Naive thymus-derived CD4-positive, alpha-beta T cell (primary cell): ENCODE data around the gene BRSK2. TPM values are rescaled to one million over a fixed set of nuclear protein-coding genes. Genes with fewer than 3 reads are reported as not detected.

Experiments
- ATAC-seq: fragments of 150-1000 bp; cut with Tn5 transposase; 2 replicates; pipeline ENCODE4 v1.10.0; 2021; ENCODE audit warnings: mild to moderate bottlenecking, moderate library complexity
- CTCF ChIA-PET: fragments of 350-600 bp; sonication (Branson Sonifier 250); formaldehyde crosslinking; loops from one replicate; lab custom pipeline; 2021; ENCODE audit warnings: antibody characterized with exemption; lab: Charles Lee
- POLR2A ChIA-PET: fragments of 350-600 bp; sonication (Branson Sonifier 250); formaldehyde crosslinking; loops from one replicate; lab custom pipeline; 2021; ENCODE audit warnings: antibody characterized with exemption, inconsistent platforms; lab: Charles Lee
- DNase-seq, 9 donors: peaks; one replicate each; pipeline versions ENCODE4 v3.0.0 to v3.0.0-alpha.2; 2020 to 2022; ENCODE audit warnings: mixed read lengths in 1 of 9
- H3K27ac ChIP-seq: one replicate; pipeline ENCODE4 v1.7.0; 2013; ENCODE audit warnings: mild to moderate bottlenecking, low read depth, low read length, moderate library complexity
- H3K27me3 ChIP-seq, 2 donors: one replicate each; pipeline ENCODE4 v1.7.0; 2013; ENCODE audit warnings: low read length in 2 of 2, mild to moderate bottlenecking in 2 of 2, moderate library complexity in 2 of 2; ENCODE audit not compliant: control insufficient read depth in 2 of 2, insufficient read depth in 2 of 2
- H3K36me3 ChIP-seq, 3 experiments: 1 replicate in 2 of 3; 2 replicates in 1 of 3; pipeline ENCODE4 v1.7.0; 2013; ENCODE audit warnings: low read length in 3 of 3, mild to moderate bottlenecking in 3 of 3, moderate library complexity in 1 of 3; ENCODE audit not compliant: insufficient read depth in 3 of 3, control insufficient read depth in 2 of 3
- H3K4me1 ChIP-seq, 2 donors: one replicate each; pipeline ENCODE4 v1.7.0; 2013; ENCODE audit warnings: low read length in 2 of 2, mild to moderate bottlenecking in 2 of 2, moderate library complexity in 1 of 2; ENCODE audit not compliant: control insufficient read depth in 2 of 2, insufficient read depth in 2 of 2
- H3K4me3 ChIP-seq: 2 replicates; pipeline ENCODE4 v1.7.0; 2013; ENCODE audit warnings: mild to moderate bottlenecking, low read length
- H3K9me3 ChIP-seq, 3 experiments: 1 replicate in 2 of 3; 2 replicates in 1 of 3; pipeline ENCODE4 v1.7.0; 2013; ENCODE audit warnings: low read length in 3 of 3; ENCODE audit not compliant: control insufficient read depth in 2 of 3
- H3K27ac Mint-ChIP-seq, 9 donors: one replicate each; pipeline ENCODE4 v1.8.0; 2020 to 2022; ENCODE audit warnings: mixed read lengths in 9 of 9, mild to moderate bottlenecking in 8 of 9, moderate library complexity in 5 of 9, inconsistent platforms in 2 of 9
- H3K27me3 Mint-ChIP-seq, 5 donors: one replicate each; pipeline ENCODE4 v1.8.0; 2021 to 2022; ENCODE audit warnings: mixed read lengths in 5 of 5, mild to moderate bottlenecking in 1 of 5
- H3K36me3 Mint-ChIP-seq, 5 donors: one replicate each; pipeline ENCODE4 v1.8.0; 2020 to 2022; ENCODE audit warnings: mixed read lengths in 5 of 5, mild to moderate bottlenecking in 3 of 5, inconsistent platforms in 1 of 5
- H3K4me1 Mint-ChIP-seq, 7 donors: one replicate each; pipeline ENCODE4 v1.8.0; 2020 to 2022; ENCODE audit warnings: mixed read lengths in 7 of 7, mild to moderate bottlenecking in 3 of 7, inconsistent platforms in 1 of 7
- H3K4me3 Mint-ChIP-seq, 10 donors: one replicate each; pipeline ENCODE4 v1.8.0; 2020 to 2022; ENCODE audit warnings: mild to moderate bottlenecking in 10 of 10, mixed read lengths in 10 of 10, moderate library complexity in 6 of 10, inconsistent platforms in 2 of 10
- H3K9me3 Mint-ChIP-seq, 11 donors: one replicate each; pipeline ENCODE4 v1.8.0; 2020 to 2022; ENCODE audit warnings: mixed read lengths in 11 of 11, mild to moderate bottlenecking in 4 of 11, inconsistent platforms in 1 of 11, moderate library complexity in 1 of 11
- intact Hi-C, 2 donors: fragments of 100-400 bp; cut with micrococcal nuclease; formaldehyde crosslinking; loops; one replicate each; pipeline ENCODE4 v1.15.1; 2023
- polyA plus RNA-seq, 2 donors: library from polyadenylated mRNA; unstranded; fragments of 300-500 nt; fragmentation: Illumina TruSeq; gene quantifications; one replicate each; pipeline ENCODE4 v1.2.3, GENCODE V29; 2021
- total RNA-seq, 6 experiments: library from RNA in 5 of 6; stranded (reverse) in 5 of 6; gene quantifications; 1 replicate in 5 of 6; 2 replicates in 1 of 6; pipeline ENCODE4 v1.2.3 and lab custom pipeline; 2021 to 2026

Gene BRSK2
- total and polyA plus RNA-seq, 7 experiments from 2014 or later = 0.27 to 0.51 (median 0.30) TPM; not detected in 4

DNA sequence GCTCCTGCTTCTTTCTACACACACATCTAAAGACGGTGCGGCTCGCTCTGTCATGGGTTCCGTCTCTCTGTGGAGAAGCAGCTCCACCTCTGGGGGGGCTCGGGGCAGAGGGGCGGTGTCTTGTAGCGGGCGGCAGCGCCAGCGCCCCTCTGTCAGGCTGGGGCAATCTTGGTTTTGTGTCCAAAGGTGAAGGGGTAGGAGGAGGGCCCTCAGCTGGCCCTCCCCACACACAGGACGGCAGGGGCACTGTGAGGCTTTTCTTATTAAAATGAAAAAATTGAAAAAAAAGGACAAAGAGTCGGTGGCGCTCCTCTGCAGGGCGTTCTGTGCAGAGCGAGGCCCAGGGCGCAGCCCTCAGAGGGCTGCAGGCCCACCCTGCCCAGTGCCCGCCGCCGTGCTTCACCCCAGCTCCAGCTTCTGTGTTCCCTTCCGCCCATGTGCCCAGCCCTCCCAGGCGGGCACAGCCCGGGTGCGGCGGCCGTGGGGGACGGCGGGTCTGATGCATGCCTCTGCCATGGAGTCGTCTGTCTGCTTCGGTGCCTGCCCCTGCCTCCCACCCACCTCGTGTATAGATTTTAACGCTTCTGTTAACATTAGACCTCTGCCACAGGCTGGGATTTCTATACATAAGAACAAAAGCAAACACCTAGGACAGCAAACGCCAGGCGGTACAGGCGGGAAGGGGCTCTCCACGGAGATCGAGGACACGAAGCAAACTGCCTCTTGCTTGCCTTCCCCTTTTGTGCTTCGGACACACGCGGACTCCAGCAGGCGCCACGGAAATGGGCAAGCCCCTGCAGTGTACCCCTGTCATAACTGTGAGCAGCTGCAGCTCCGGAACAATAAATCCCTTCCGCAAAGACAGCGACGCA, 72.3 kb downstream of the BRSK2 start:
- H3K27me3 ChIP-seq = no peaks in the 10 kb centered on the region
- H3K4me3 ChIP-seq = no peak overlapping the region
- no peaks in the 10 kb centered on the region for H3K27me3 Mint-ChIP-seq
- intact Hi-C loops = no loop called here
- H3K9me3 ChIP-seq = peaks cover 0 to 5% (median 0%) of the 10 kb centered on the region in 3 experiments
- no peak overlapping the region for H3K27ac ChIP-seq
- H3K36me3 Mint-ChIP-seq = peaks cover 1 to 16% (median 8%) of the 10 kb centered on the region in 5 donors
- peaks cover 0 to 3% (median 0%) of the 10 kb centered on the region in 11 donors for H3K9me3 Mint-ChIP-seq
- H3K4me1 ChIP-seq = no peaks in the 10 kb centered on the region
- no peaks in the 10 kb centered on the region for H3K36me3 ChIP-seq
- ChIA-PET POLR2A (no interaction called here), CTCF (interaction anchor here (0.8 kb wide), 2 partner anchors 25 to 113 kb away, joined by 3 to 4 read pairs; no protein-coding TSS in a partner anchor)
- H3K4me3 Mint-ChIP-seq = no peak overlapping the region
- H3K4me1 Mint-ChIP-seq = peaks cover 0 to 3% (median 0%) of the 10 kb centered on the region in 7 donors
- DNase-seq (no peak), ATAC-seq (no peak)
- H3K27ac Mint-ChIP-seq = no peak overlapping the region

DNA sequence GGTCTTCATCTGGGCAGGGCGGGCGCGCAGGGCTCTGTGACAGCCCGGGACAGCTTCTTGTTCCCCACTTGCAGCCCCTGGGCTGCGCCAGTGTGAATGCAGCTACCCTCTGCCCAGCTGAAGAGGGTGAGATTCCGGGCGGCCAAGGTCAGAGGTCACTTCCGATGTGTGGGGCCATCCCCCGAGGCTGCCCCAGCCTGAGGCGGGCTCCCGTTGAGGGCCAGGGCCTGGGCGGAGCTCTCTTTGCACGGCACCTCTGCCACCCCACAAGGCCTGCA, 72.9 kb downstream of the BRSK2 start:
- Histone ChIP-seq H3K27me3 (no peaks in the 10 kb centered on the region), H3K27ac (no peak overlapping the region), H3K4me1 (no peaks in the 10 kb centered on the region), H3K9me3 (peaks cover 0 to 5% (median 0%) of the 10 kb centered on the region in 3 experiments), H3K36me3 (peaks cover 0 to 5% (median 0%) of the 10 kb centered on the region in 3 experiments), H3K4me3 (no peak overlapping the region)
- H3K4me3 Mint-ChIP-seq = no peak overlapping the region
- H3K36me3 Mint-ChIP-seq = peaks cover 3 to 21% (median 12%) of the 10 kb centered on the region in 5 donors
- peaks cover 0 to 3% (median 0%) of the 10 kb centered on the region in 11 donors for H3K9me3 Mint-ChIP-seq
- CTCF ChIA-PET = interaction anchor here (0.8 kb wide), 1 partner anchor 112 kb away, joined by 3 read pairs; no protein-coding TSS in a partner anchor
- intact Hi-C loops = no loop called here
- ATAC-seq (no peak), DNase-seq (no peak)
- peaks cover 0 to 3% (median 0%) of the 10 kb centered on the region in 7 donors for H3K4me1 Mint-ChIP-seq
- no peaks in the 10 kb centered on the region for H3K27me3 Mint-ChIP-seq
- POLR2A ChIA-PET = no interaction called here
- H3K27ac Mint-ChIP-seq = no peak overlapping the region

DNA sequence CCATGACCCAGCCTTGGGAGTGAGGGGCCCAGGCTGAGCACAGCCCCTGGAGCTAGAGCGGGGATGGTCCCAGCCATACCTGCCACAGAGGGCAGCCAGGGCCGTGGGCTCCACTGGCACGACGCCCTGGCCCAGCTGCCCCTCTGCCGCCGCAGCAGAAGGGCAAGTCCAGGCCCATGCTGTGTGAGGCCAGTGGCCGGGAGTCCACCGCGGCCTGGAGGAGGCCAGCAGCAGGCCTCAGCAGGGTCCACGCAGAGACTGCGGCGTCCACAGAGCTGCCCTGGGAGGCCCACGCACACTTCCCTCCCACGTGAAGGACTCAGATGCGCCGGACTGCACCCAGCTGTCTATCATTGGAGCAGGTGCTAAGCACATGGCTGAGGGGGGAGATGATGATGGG, 73.3 kb downstream of the BRSK2 start:
- Histone ChIP-seq H3K9me3 (peaks cover 0 to 5% (median 0%) of the 10 kb centered on the region in 3 experiments), H3K36me3 (peaks cover 0 to 5% (median 0%) of the 10 kb centered on the region in 3 experiments), H3K4me1 (no peaks in the 10 kb centered on the region), H3K4me3 (no peak overlapping the region), H3K27me3 (no peaks in the 10 kb centered on the region), H3K27ac (no peak overlapping the region)
- no peak for ATAC-seq
- ChIA-PET POLR2A (interaction anchor here (1.3 kb wide), 1 partner anchor 13 kb away, joined by 4 read pairs; no protein-coding TSS in a partner anchor), CTCF (interaction anchor here (0.8 kb wide), 1 partner anchor 112 kb away, joined by 3 read pairs; no protein-coding TSS in a partner anchor)
- Mint-ChIP-seq H3K9me3 (peaks cover 0 to 3% (median 0%) of the 10 kb centered on the region in 11 donors), H3K4me1 (peaks cover 0 to 3% (median 0%) of the 10 kb centered on the region in 7 donors), H3K27ac (no peak overlapping the region), H3K27me3 (no peaks in the 10 kb centered on the region), H3K4me3 (no peak overlapping the region), H3K36me3 (peaks cover 3 to 21% (median 12%) of the 10 kb centered on the region in 5 donors)
- DNase-seq = no peak
- intact Hi-C loops = no loop called here

DNA sequence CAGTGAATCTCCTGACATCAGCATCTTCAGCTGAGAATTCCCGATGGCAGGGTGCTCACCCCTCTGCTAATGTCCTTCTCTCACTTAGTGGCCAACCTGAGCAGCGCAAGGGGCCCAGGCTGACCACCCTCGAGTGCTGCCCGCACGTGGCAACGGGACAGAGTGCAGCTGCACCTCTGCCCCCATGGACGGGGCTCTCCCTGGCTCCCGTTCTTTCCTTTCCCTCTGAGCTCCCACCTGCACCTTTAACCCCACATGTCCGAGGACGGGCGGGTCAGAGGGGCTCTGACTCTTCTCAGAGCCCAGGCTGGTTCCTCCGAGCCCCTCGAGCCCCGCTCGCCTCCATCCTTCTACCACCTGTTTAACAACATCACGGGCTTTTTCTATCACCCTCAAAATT, 77.0 kb downstream of the BRSK2 start:
- CTCF ChIA-PET = no interaction called here
- no peaks in the 10 kb centered on the region for H3K27me3 Mint-ChIP-seq

DNA sequence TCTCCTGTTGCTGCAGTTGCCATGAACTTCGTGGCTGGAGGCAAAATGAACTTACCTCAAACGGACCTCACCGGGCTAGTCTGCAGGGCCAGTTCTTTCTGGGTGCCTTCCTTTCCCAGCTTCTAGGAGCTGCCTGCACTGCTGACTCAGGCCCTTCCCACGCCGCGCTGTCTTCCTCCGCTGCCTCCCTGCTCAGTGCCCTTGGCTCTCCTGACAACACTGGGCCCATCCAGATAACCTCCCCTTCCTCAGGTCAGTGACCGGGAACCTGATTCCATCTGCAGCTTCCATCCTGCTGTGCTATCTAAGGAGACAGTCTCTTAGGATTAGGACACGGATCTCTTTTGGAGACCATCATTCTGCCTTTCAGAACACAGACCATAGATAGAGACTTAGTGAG, 77.5 kb downstream of the BRSK2 start:
- POLR2A ChIA-PET = no interaction called here
- intact Hi-C loops = no loop called here

More for the DNA sequence above, 77.0 kb downstream of the BRSK2 start:
- H3K36me3 Mint-ChIP-seq = peaks cover 3 to 22% (median 16%) of the 10 kb centered on the region in 5 donors
- intact Hi-C loops = no loop called here
- Histone ChIP-seq H3K9me3 (peaks cover 0 to 5% (median 0%) of the 10 kb centered on the region in 3 experiments), H3K4me3 (no peak overlapping the region), H3K4me1 (no peaks in the 10 kb centered on the region), H3K27ac (no peak overlapping the region), H3K27me3 (no peaks in the 10 kb centered on the region), H3K36me3 (peaks cover 0 to 35% (median 0%) of the 10 kb centered on the region in 3 experiments)
- POLR2A ChIA-PET = no interaction called here
- peak overlapping the region in 1 of 9 donors; percentile 14 for H3K27ac Mint-ChIP-seq
- H3K4me1 Mint-ChIP-seq = no peaks in the 10 kb centered on the region
- DNase-seq (no peak), ATAC-seq (no peak)
- H3K9me3 Mint-ChIP-seq = peaks cover 0 to 3% (median 0%) of the 10 kb centered on the region in 11 donors
- no peak overlapping the region for H3K4me3 Mint-ChIP-seq

DNA sequence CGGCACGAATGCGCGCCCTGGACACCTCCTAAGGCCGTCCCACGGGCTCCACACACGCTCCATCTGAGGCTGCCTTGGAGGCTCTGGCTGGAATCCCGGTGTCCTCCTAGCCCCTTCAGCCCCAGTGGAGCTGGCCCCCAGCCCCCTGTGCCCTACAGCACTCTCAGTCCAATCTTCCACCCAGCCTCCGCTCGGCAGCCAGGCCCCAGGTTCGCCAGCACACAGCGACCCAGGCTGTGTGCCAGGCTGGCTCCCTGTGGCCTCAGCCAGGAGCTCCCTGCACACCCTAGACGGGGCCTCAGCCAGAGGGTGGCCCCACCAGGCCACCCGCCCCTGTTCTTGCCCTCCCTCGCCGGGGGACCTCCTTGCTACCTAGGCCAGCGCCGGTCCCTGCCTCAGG, 78.3 kb downstream of the BRSK2 start:
- ChIA-PET POLR2A (no interaction called here), CTCF (no interaction called here)
- Mint-ChIP-seq H3K4me1 (no peaks in the 10 kb centered on the region), H3K4me3 (no peak overlapping the region), H3K36me3 (peaks cover 3 to 22% (median 16%) of the 10 kb centered on the region in 5 donors), H3K27me3 (no peaks in the 10 kb centered on the region), H3K9me3 (peaks cover 0 to 3% (median 0%) of the 10 kb centered on the region in 11 donors), H3K27ac (no peak overlapping the region)
- DNase-seq (no peak), ATAC-seq (no peak)
- no peak overlapping the region for H3K27ac ChIP-seq
- no peaks in the 10 kb centered on the region for H3K4me1 ChIP-seq
- peaks cover 0 to 46% (median 0%) of the 10 kb centered on the region in 3 experiments for H3K36me3 ChIP-seq
- H3K9me3 ChIP-seq = peaks cover 0 to 5% (median 0%) of the 10 kb centered on the region in 3 experiments
- intact Hi-C loops = no loop called here
- no peaks in the 10 kb centered on the region for H3K27me3 ChIP-seq
- H3K4me3 ChIP-seq = no peak overlapping the region

More for the DNA sequence above, 77.5 kb downstream of the BRSK2 start:
- Histone ChIP-seq H3K36me3 (peaks cover 0 to 38% (median 0%) of the 10 kb centered on the region in 3 experiments), H3K9me3 (peaks cover 0 to 5% (median 0%) of the 10 kb centered on the region in 3 experiments), H3K27ac (no peak overlapping the region), H3K4me3 (no peak overlapping the region), H3K27me3 (no peaks in the 10 kb centered on the region), H3K4me1 (no peaks in the 10 kb centered on the region)
- Mint-ChIP-seq H3K27me3 (no peaks in the 10 kb centered on the region), H3K4me3 (no peak overlapping the region), H3K9me3 (peaks cover 0 to 3% (median 0%) of the 10 kb centered on the region in 11 donors), H3K27ac (peak overlapping the region in 1 of 9 donors; percentile 14), H3K4me1 (no peaks in the 10 kb centered on the region), H3K36me3 (peaks cover 3 to 22% (median 16%) of the 10 kb centered on the region in 5 donors)
- no peak for ATAC-seq
- no peak for DNase-seq
- CTCF ChIA-PET = no interaction called here
